SW480 (cell line): ENCODE measurements around the gene ADPRHL1.

Source experiments
- DNase-seq: peaks from one replicate; pipeline ENCODE4 v3.0.0-alpha.2; 2016; ENCODE audit warnings: low spot score

Gene ADPRHL1

DNA sequence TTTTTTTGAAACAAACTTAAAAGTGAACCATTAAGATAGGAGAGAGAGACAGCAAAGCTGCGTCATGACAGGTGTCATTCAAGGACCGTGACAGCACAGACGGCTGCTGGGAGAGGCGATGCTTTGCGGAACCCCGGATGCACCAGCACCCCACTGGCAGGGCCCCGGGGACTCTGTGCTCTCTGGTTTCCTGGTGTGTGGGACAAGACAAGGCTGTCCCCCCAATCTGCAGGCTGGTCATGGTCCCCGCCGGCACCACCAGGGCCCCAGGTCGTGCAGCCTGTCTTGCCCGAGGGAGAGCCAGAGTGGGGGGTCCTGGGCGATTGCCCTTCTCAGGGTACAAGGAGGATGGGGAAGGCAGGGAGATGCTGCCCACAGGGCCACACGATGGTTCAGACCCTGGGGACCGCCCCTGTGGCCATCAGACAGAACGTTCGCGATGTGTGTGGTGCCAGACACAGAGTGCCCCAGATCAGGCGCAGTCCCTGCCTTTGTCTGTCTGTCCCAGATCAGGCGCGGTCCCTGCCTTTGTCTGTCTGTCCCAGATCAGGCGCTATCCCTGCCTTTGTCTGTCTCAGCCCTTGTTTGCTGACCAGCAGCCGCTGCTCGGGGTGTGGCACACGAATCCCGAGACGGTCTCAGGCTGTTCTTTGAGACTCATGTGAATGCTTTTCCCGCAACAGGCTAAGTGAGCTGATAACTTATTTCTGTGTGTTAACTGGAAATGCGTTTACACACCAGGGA is 36.1 kb downstream of the ADPRHL1 start:
- no peak for DNase-seq

DNA sequence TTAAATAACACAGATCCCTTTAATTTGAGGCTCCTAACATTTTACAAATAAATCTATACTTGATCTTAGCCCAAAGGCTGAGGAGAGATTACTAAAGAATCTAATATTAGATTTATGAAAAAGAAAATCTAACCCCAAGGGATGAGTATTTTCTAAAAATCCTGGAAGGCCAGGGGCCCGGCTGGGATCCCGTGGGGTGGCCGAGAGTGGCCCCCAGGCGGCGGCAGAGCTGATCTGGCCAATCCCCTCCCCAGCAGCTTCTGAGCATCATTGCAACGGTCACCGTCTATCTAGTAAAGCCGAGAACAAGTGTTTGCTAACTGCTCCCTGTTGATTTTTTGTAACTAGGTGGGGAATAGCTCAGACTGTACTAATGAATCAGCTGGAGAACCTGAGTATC is 37.5 kb downstream of the ADPRHL1 start:
- no peak for DNase-seq

- DNase-seq = no peak
Observed at GRCh38 chr13:113415032-113415431, 38.3 kb downstream of the ADPRHL1 start.

DNA sequence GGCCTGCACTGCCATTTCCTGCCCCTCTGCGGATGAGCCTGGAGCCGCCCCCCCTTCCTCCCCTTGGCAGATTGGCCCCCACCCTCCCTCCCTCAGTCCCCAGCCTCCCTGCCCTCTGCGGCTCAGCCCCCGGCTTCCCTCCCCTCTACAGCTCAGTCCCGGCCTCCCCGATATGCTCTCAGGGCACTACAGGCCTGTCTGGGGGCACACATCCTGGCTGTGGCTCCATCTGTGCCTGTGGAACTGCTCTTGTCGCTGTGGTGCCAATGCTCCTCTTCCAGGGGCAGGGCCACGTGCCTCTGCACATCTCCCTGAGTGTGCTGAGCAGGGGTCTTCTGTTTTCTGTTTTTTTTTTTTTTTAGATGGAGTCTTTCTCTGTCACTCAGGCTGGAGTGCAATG is 39.0 kb downstream of the ADPRHL1 start:
- no peak for DNase-seq

DNA sequence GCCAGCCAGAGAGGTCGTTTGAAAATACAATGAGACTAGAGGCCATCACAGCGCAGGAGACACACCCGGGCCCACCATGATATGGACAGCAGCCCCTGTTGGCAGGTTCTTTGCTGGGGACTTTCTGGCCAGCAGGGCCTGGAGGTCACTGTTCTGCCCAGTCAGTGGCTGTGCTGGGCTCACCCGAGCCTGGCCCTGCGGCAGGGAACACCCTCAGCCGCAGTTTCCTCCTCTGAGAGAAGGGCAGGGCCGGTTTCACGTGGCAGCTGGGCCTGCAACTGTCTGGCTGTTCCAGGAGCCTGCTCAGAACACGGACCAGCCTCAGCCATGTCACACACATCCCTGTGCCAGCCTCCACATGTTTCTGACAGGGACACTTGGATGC is 39.4 kb downstream of the ADPRHL1 start:
- DNase-seq = no peak

- DNase-seq = no peak
Observed at GRCh38 chr13:113413178-113413897, 40.0 kb downstream of the ADPRHL1 start.

DNA sequence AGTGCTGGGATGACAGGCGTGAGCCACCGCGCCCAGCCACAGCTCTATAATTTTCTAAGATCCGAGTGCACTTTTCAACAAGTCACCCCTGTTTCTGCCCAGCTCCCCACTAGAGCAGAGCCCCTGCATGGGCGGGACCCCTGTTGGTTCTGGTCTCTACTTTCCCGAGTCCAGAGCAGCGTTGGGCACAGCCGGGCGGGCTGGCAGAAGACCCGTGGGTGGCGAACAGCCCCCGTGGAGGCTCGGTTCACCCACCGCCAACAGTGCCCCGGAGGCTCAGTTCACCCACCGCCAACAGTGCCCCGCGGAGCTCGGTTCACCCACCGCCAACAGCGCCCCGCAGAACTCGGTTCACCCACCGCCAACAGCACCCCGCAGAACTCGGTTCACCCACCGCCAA is 40.8 kb downstream of the ADPRHL1 start:
- DNase-seq = no peak

DNA sequence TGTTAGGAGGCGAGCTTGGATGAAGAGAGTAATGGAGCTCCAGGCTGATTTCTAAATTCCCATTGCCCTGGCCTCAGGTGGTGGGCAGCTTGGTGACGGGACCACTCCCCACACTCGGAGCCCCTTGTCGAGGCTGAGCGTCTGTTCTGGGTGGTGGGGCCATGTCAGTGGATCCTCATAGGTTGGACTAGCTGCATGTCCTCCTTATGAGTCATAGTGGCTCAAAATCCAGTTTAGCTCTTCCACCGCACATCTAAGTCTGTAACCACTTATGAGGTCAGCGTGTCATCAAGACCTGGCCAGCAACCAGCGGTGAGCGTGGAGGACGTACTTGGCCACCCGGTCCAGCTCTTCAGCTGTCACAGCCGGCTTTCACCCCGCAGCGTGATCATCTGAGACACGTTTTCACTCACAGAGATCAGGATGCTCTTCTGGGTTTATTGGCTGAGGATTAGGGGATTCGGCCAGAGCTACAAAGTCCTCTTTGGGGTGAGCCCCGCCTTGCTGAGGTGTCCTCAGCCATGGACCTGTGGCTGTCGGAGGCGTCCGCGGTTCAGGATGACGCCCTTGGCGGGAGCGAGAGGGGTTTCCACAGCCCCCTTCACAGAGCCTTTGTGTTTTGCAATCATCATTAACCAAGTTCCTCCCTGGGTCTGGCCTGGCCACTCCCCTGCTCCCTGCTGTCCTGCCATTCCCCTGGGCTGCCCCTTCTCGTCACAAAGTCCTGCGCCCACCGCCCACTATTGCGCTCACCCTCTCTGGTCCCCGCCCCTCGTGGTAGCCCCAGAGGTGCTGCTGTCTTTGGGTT is 41.9 kb downstream of the ADPRHL1 start:
- peak; percentile 92 for DNase-seq

GRCh38 chr13:113410472-113411201 is 42.7 kb downstream of the ADPRHL1 start:
- DNase-seq = peak; percentile 95

GRCh38 chr13:113408562-113408961 is 44.7 kb downstream of the ADPRHL1 start:
- DNase-seq = no peak

- no peak for DNase-seq
Observed at GRCh38 chr13:113407531-113408393, 45.5 kb downstream of the ADPRHL1 start.

DNA sequence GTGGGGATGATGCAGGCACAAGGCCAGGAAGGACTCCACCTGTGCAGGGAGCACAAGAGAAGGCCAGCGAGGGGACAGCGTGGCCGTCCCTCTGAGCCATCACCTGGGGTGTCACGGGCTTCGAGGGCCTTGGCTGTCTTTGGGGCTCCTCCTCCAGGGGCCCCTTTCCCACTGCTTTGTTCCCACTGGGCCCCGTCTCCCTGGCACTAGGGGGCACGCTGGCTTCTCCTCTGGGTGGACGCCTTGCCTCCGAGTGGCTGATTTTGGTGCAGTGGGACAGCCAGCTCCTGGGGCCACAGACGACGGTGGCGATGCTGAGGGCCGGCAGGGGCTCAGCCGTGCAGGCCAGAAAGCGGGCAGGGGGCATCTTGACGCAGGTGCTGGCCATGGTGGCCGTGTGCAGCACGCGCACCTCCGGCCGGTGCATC is 46.2 kb downstream of the ADPRHL1 start:
- no peak for DNase-seq

- DNase-seq = no peak
Observed at GRCh38 chr13:113406321-113407102, 46.8 kb downstream of the ADPRHL1 start.

GRCh38 chr13:113405481-113406300 is 47.6 kb downstream of the ADPRHL1 start:
- DNase-seq = peak; percentile 18

- DNase-seq = peak; percentile 19
Observed at GRCh38 chr13:113404723-113405471, 48.4 kb downstream of the ADPRHL1 start.

DNA sequence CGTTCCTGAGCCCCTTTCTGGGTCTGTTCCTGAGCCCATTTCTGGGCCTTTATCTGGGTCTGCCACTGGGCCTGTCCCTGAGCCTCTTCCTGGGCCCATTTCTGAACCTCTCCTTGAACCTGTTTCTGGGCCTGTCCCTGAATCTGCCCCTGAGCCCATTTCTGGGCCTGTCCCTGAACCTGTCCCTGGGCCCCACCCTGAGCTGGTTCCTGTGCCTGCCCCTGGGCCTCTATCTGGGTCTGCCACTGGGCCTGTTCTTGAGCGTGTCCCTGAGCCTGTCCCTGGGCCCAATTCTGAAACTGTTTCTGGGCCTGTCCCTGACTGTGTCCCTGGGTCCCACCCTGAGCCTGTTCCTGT is 48.9 kb downstream of the ADPRHL1 start:
- DNase-seq = no peak

DNA sequence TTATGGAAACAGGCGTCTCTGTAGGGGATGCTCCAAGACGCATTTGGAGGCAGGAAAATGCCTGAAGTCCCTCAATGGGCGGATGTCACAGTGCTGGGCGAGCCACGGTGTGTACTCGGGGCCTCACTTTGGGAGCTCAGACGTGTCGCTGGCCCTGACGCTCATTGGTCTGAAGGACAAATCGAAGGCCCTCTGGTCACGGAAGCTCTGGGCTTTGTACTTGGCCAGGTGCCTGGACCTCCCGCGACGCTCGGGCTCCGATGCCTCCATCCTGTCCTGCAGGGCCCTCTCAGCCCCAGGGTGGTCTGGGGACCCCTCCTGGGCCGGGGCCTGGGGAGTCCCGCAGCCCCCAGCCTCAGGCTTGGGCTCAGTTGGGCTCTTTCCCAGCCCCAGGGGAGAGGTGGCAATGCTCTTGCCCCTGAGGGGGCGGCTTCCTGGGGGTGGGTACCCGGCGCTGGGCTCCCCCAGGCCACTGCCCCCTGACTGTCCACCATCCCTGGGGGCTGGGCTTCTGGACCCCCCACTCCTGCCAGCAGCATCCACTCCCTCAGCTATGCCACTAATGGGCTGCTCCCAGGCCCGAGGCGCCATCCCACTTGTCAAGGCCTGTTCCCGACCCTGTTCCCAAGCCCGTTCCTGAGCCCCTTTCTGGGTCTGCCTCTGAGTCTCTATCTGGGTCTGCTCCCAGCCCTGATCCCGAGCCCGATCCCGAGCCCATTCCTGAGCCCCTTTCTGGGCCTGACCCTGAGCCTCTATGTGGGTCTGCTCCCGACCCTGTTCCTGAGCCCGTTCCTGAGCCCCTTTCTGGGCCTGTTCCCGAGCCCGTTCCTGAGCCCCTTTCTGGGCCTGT is 49.8 kb downstream of the ADPRHL1 start:
- DNase-seq = no peak
